ENCODE measurements around the gene TBC1D3I.
"Not testable (repeated sequence)": the region's sequence is repeated elsewhere in the genome, so short reads cannot be mapped to it uniquely, and the experiment has no call there.

The TBC1D3I gene

GRCh38 chr17:36264470-36264869 lies at the start of gene TBC1D3I:
TBC1D3I (minus strand) TSS chr17:36264570; CDS start chr17:36262985, 1,585 bp downstream.
- not testable (repeated sequence) for H3K4me3 ChIP-seq (ENCODE audit: low read length)

- not testable (repeated sequence) for H3K4me3 ChIP-seq (ENCODE audit: low read length)
These were observed 30.8 kb upstream of the TBC1D3I start for GRCh38 chr17:36295161-36295560.

DNA sequence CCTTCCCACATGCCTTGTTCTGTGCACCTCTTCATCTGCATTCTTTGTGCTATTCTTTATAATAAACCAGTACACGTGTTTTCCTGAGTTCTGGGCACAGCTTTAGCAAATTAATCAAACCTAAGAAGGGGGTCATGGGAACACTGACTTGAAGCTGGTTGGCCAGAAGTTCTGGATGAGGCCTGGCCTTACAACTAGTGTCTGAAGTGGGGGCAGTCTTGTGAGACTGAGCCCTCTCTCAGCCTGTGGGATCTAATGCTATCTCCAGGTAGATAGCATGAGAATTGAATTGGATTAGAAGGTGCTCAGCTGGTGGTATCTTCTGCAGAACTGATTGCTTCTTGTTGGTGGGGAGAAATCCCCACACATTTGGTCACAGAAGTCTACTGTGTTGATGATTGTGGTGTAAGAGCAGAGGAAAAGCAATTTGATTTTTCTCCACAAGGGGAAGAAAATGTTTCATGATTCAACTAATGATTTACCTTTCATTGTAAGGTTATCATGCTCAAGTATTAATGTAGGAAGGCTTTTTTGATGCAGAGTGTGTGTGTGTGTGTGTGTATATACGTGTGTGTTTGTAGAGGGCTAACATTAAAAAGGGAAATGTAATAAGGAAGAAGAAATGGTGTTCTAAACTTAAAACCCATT lies 25.7 kb upstream of the TBC1D3I start:
- not testable (repeated sequence) for H3K4me3 ChIP-seq (ENCODE audit: low read length)

GRCh38 chr17:36284219-36284618 lies 19.8 kb upstream of the TBC1D3I start:
- not testable (repeated sequence) for H3K4me3 ChIP-seq (ENCODE audit: low read length)

GRCh38 chr17:36283256-36283655 lies 18.9 kb upstream of the TBC1D3I start:
- H3K4me3 ChIP-seq (ENCODE audit: low read length) = not testable (repeated sequence)

DNA sequence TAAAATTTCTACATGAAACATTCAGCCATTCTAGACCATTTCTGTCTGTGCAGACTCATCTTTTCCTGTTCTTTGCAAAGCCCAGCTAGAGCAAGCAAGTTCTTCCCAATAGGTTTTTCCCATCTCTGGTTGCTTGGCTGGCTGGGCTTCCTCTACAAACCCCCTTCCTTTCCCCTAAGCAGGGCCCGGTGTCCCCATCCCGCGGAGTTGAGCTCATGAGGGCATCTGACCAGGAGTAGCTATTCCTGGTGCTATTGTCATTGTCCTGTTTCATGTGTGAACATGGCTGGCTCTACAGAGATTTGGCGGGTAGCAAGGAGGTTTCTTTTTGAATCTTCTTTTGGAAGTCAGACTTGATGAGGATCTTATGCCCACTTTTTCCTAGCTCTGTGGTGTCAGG lies 22.3 kb downstream of the TBC1D3I start:
- not testable (repeated sequence) for H3K4me3 ChIP-seq (ENCODE audit: low read length)

DNA sequence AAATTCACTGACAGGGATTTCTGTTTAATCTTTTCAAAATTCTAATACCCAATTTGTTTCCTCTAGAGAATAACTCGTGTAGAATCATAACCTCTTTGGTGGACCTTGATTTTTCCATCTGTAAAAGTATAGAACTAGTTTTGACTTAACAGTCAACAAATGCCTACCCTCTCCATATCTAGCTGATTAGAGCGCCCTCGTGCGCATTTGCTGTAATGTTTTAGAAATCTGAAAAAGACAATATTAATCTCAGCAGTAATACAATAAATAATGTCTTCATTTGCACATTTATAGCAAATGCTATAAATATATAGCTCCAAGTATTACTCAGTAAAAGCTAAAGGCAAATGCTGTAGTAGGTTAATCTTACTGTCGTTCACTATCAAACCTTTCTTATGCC lies 34.7 kb downstream of the TBC1D3I start:
- not testable (repeated sequence) for H3K4me3 ChIP-seq (ENCODE audit: low read length)

DNA sequence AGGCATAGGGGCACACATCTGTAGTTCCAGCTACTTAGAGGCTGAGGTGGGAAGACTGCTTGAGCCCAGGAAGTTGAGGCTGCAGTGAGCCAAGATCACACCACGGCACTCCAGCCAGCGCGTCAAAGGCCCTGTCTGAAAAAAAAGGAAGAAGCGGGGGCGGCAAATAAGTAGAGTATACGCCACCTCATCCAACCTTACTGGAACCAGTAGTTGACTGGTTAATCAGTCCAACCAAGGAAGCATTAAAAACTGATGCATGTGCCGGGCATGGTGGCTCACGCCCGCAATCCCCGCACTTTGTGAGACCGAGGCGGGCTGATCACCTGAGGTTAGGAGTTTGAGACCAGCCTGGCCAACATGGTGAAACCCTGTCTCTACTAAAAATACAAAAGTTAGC lies 41.4 kb downstream of the TBC1D3I start:
- H3K4me3 ChIP-seq (ENCODE audit: low read length) = not testable (repeated sequence)

DNA sequence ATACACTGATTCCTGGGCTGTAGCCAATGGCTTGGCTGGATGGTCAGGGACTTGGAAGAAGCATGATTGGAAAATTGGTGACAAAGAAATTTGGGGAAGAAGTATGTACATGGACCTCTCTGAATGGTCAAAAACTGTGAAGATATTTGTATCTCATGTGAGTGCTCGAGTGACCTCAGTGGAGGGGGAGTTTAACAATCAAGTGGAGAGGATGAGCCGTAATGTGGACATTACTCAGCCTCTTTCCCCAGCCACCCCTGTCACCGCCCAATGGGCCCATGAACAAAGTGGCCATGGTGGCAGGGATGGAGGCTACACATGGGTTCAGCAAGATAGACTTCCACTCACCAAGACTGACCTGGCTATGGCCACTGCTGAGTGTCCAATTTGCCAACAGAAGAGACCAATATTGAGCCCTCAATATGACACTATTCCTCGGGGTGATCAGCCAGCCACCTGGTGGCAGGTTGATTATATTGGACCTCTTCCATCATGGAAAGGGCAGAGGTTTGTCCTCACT lies 42.7 kb downstream of the TBC1D3I start:
- H3K4me3 ChIP-seq (ENCODE audit: low read length) = not testable (repeated sequence)

DNA sequence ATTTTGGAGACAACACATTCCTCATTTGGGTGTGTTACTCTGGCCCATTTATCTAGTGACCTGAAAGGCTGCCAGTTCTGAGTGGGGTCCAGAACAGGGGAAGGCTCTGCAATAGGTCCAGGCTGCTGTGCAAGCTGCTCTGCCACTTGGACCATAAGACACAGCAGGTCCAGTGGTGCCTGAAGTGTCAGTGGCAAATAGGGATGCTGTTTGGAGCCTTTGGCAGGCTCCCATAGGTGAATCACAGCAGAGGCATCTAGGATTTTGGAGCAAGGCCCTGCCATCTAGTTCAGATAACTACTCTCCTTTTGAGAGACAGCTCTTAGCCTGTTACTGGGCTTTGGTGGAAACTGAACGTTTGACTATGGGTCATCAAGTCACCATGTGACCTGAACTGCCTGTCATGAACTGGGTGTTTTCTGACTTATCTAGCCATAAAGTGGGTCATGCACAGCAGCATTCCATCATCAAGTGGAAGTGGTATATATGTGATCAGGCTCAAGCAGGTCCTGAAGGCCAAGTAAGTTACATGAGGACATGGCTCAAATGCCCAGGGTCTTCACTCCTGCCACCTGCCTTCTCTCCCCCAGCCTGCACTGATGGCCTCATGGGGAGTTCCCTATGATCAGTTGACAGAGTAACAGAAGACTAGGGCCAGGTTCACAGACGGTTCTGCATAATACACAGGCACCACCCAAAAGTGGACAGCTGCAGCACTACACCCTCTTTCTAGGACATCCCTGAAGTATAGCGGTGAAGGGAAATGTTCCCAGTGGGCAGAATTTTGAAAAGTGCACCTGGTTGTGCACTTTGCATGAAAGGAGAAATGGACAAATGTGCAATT lies 43.4 kb downstream of the TBC1D3I start:
- H3K4me3 ChIP-seq (ENCODE audit: low read length) = not testable (repeated sequence)

- not testable (repeated sequence) for H3K4me3 ChIP-seq (ENCODE audit: low read length)
These were observed 44.8 kb downstream of the TBC1D3I start for GRCh38 chr17:36219556-36219955.

DNA sequence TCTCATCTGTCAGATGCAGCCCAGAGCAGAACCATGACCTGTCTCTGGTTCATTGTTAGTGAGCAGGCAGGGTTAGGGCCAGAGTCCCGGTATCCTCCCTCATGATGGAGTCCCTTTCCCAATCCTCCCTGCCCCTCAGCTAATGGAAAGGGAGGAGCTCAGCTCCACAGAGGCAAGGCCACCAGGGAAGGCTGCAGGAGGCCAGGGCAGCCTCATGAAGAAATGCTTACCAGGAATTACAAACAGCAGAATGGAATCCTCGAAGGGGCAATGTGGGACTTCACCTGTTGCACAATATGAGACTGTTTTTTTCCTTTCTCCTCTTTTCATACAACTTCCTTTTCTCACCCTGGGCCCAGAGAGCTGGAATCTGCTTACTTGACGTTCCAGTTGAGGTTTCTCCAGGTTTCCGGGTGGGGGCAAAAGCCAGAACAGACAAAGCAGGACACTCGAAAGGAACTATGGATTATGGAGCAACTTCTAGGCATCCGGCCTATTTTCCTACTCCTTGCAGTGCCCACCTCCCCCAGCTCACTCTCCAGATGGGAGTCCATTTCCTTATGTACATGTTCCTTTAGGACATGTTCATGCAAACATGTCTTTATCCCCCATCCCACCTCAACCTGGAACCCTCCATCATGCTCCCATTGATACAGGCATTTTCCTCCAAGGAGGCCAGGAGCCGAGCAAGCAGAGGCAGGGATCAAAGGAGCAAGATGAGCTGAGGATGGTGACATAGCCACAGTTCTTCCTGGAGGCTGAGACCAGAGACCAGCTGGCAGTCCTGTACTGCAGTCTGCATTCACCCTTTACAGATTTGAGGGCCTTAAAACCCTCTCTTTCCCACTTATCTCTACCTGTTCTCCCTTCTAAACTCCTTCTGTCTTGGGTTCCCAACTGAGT lies 48.7 kb downstream of the TBC1D3I start:
- H3K4me3 ChIP-seq (ENCODE audit: low read length) = not testable (repeated sequence)

GRCh38 chr17:36214918-36215317 lies 49.5 kb downstream of the TBC1D3I start:
- H3K4me3 ChIP-seq (ENCODE audit: low read length) = no peak overlapping the region
- TF ChIP-seq ZNF274 (IDR thresholded peaks at IDR 0.05; ENCODE audit: low read depth, low read length) = no peak

DNA sequence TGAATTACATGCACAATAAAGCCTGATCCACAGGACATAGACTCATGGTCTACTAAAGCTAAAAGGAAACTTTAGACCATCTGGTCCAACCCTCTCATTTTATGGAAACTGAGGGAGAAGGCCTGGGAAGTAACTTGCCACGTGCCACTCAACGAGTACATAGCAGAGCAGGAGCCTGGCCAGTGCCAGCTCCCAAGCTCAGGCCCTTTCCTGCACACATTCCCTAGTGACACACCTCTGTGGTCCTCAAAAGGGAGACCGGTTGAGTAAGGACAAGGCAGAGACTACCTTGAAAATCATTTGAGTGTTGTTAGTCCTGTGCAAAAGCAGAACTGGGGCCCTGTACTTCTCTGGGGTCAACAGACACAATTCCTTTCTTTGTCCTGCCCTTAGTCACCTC lies 50.7 kb downstream of the TBC1D3I start:
- H3K4me3 ChIP-seq (ENCODE audit: low read length) = no peak overlapping the region
- TF ChIP-seq ZNF274 (IDR thresholded peaks at IDR 0.05; ENCODE audit: low read depth, low read length) = no peak

GRCh38 chr17:36212966-36213365 lies 51.4 kb downstream of the TBC1D3I start:
- no peak for TF ChIP-seq ZNF274 (IDR thresholded peaks at IDR 0.05; ENCODE audit: low read depth, low read length)
- no peak overlapping the region for H3K4me3 ChIP-seq (ENCODE audit: low read length)

Measured in GM08714 (cell line).